ENCODE data around the gene C1S. TPM values are rescaled to one million over a fixed set of nuclear protein-coding genes. Genes with fewer than 3 reads are reported as not detected.

C1S gene
- total RNA-seq: 0.18 and 2.7 TPM in 2 replicates

GRCh38 chr12:7060353-7060954 lies at the start of gene C1S:
C1S (plus strand) TSS chr12:7060718; CDS start chr12:7061913, 1,195 bp downstream.

GRCh38 chr12:7018350-7019042 lies 42.0 kb upstream of the C1S start, which contains the start of gene LPCAT3:
LPCAT3 (minus strand) TSS chr12:7018476; CDS start chr12:7018424, 52 bp downstream.

GRCh38 chr12:7092229-7092985 lies 31.9 kb downstream of the C1S start, which contains the start of gene C1R:
C1R (minus strand) TSS chr12:7092445; CDS start chr12:7092388, 57 bp downstream.

GRCh38 chr12:7108796-7109571 lies 48.5 kb downstream of the C1S start, which contains the start of gene C1RL:
C1RL (minus strand) TSS chr12:7109214; CDS start chr12:7109180, 34 bp downstream.

Other genes starting within 250 kb of the C1S start
- 6.4 and 10.2 TPM in 2 replicates for gene GPR162, start 238.9 kb upstream of the C1S start, total RNA-seq
- gene P3H3, start 232.3 kb upstream of the C1S start, total RNA-seq: 57.4 and 81.5 TPM in 2 replicates
- 1.3 and 1.5 TPM in 2 replicates for gene GNB3, start 219.8 kb upstream of the C1S start, total RNA-seq
- gene CDCA3, start 209.4 kb upstream of the C1S start, total RNA-seq: 5.0 and 14.8 TPM in 2 replicates
- 82.9 and 94.1 TPM in 2 replicates for gene USP5, start 208.6 kb upstream of the C1S start, total RNA-seq
- 1,012 and 1,804 TPM in 2 replicates for gene TPI1, start 193.2 kb upstream of the C1S start, total RNA-seq
- 3.2 and 3.5 TPM in 2 replicates for gene SPSB2, start 187.4 kb upstream of the C1S start, total RNA-seq
- 3.0 and 7.5 TPM in 2 replicates for gene LRRC23, start 155.9 kb upstream of the C1S start, total RNA-seq
- gene ENO2, start 146.1 kb upstream of the C1S start, total RNA-seq: 5.6 and 33.4 TPM in 2 replicates
- gene ATN1, start 132.8 kb upstream of the C1S start, total RNA-seq: 8.1 and 15.3 TPM in 2 replicates
- not detected in 2 replicates for gene RNU7-1, start 116.9 kb upstream of the C1S start, total RNA-seq
- 115 and 143 TPM in 2 replicates for gene C12orf57, start 116.7 kb upstream of the C1S start, total RNA-seq
- 0.09 and 0.19 TPM in 2 replicates for gene PTPN6, start 109.4 kb upstream of the C1S start, total RNA-seq
- 143 and 181 TPM in 2 replicates for gene PHB2, start 90.1 kb upstream of the C1S start, total RNA-seq
- gene EMG1, start 89.8 kb upstream of the C1S start, total RNA-seq: 37.2 and 38.7 TPM in 2 replicates
- 4.5 and 5.4 TPM in 2 replicates for gene LPCAT3, start 42.2 kb upstream of the C1S start, total RNA-seq
- 1.2 and 2.4 TPM in 2 replicates for gene C1R, start 31.7 kb downstream of the C1S start, total RNA-seq
- 13.0 and 16.9 TPM in 2 replicates for gene C1RL, start 48.5 kb downstream of the C1S start, total RNA-seq
- gene RBP5, start 68.2 kb downstream of the C1S start, total RNA-seq: 0.19 TPM in 1 of 2 replicates, not detected in the other
- 14.3 and 17.2 TPM in 2 replicates for gene CLSTN3, start 69.7 kb downstream of the C1S start, total RNA-seq
- 22.3 and 25.8 TPM in 2 replicates for gene PEX5, start 129.0 kb downstream of the C1S start, total RNA-seq
- not detected in 2 replicates for gene ACSM4, start 243.4 kb downstream of the C1S start, total RNA-seq